Astrocyte (in vitro differentiated cells and primary cell): ENCODE data around the gene ATXN7L1. TPM values are rescaled to one million over a fixed set of nuclear protein-coding genes. Genes with fewer than 3 reads are reported as not detected.
"Not testable (repeated sequence)": the region's sequence is repeated elsewhere in the genome, so short reads cannot be mapped to it uniquely, and the experiment has no call there.

Experiments used
- DNase-seq: peaks from one replicate; pipeline ENCODE4 v3.0.0-alpha.2; 2010; ENCODE audit warnings: low read depth
- FAIRE-seq: peaks from 2 replicates; lab custom pipeline; 2011; peaks lifted over from hg19 to GRCh38; lab: Jason Lieb, UNC
- H2AFZ ChIP-seq: 2 replicates; pipeline ENCODE4 v1.6.0; 2012; ENCODE audit warnings: low read depth, low read length, inconsistent platforms
- H3K27ac ChIP-seq: 2 replicates; pipeline ENCODE4 v1.5.1; 2011; ENCODE audit warnings: low read depth, low read length, inconsistent platforms
- H3K27me3 ChIP-seq: 2 replicates; pipeline ENCODE4 v1.6.0; 2011; ENCODE audit warnings: low read length, inconsistent platforms; ENCODE audit not compliant: insufficient read depth
- H3K36me3 ChIP-seq: 2 replicates; pipeline ENCODE4 v1.5.1; 2011; ENCODE audit warnings: low read length, inconsistent platforms; ENCODE audit not compliant: insufficient read depth
- H3K4me1 ChIP-seq: 2 replicates; pipeline ENCODE4 v1.5.1; 2011; ENCODE audit warnings: low read length, inconsistent platforms; ENCODE audit not compliant: insufficient read depth
- H3K4me2 ChIP-seq: 2 replicates; pipeline ENCODE4 v1.6.0; 2012; ENCODE audit warnings: low read length, inconsistent platforms
- H3K4me3 ChIP-seq: 2 replicates; pipeline ENCODE4 v1.5.1; 2011; ENCODE audit warnings: low read depth, mild to moderate bottlenecking, low read length, inconsistent platforms; ENCODE audit not compliant: insufficient read depth
- H3K79me2 ChIP-seq: 2 replicates; pipeline ENCODE4 v1.6.0; 2012; ENCODE audit warnings: mild to moderate bottlenecking, low read length, inconsistent platforms; ENCODE audit not compliant: insufficient read depth
- H3K9ac ChIP-seq: 2 replicates; pipeline ENCODE4 v1.6.0; 2012; ENCODE audit warnings: mild to moderate bottlenecking, low read length, inconsistent platforms
- H3K9me3 ChIP-seq: 2 replicates; pipeline ENCODE4 v1.5.1; 2012; ENCODE audit warnings: low read depth, mild to moderate bottlenecking, low read length, inconsistent platforms; ENCODE audit not compliant: insufficient read depth
- H4K20me1 ChIP-seq: 2 replicates; pipeline ENCODE4 v1.6.0; 2012; ENCODE audit warnings: low read length, inconsistent platforms; ENCODE audit not compliant: insufficient read depth
- H3K27ac Mint-ChIP-seq: one replicate; pipeline ENCODE4 v1.8.0; 2021; ENCODE audit warnings: mild to moderate bottlenecking, mixed read lengths; ENCODE audit not compliant: unreplicated experiment
- H3K27me3 Mint-ChIP-seq: one replicate; pipeline ENCODE4 v1.8.0; 2021; ENCODE audit warnings: low read depth, mixed read lengths; ENCODE audit not compliant: unreplicated experiment
- H3K36me3 Mint-ChIP-seq: one replicate; pipeline ENCODE4 v1.8.0; 2021; ENCODE audit warnings: low read depth, mixed read lengths; ENCODE audit not compliant: unreplicated experiment
- H3K4me1 Mint-ChIP-seq: one replicate; pipeline ENCODE4 v1.8.0; 2021; ENCODE audit warnings: low read depth, mixed read lengths; ENCODE audit not compliant: unreplicated experiment
- H3K4me3 Mint-ChIP-seq: one replicate; pipeline ENCODE4 v1.8.0; 2021; ENCODE audit warnings: mild to moderate bottlenecking, moderate library complexity, mixed read lengths; ENCODE audit not compliant: unreplicated experiment
- H3K9me3 Mint-ChIP-seq: one replicate; pipeline ENCODE4 v1.8.0; 2021; ENCODE audit warnings: mild to moderate bottlenecking, mixed read lengths; ENCODE audit not compliant: unreplicated experiment
- EZH2 ChIP-seq: IDR thresholded peaks from 2 replicates; pipeline ENCODE4 v1.6.1; 2012; ENCODE audit warnings: mild to moderate bottlenecking, low read length, inconsistent platforms; ENCODE audit not compliant: insufficient read depth
- total RNA-seq: library from RNA; stranded (reverse); gene quantifications from 2 replicates; pipeline ENCODE4 v1.2.1, GENCODE V29; 2021
- TF ChIP-seq, protein P1 (sequence below): IDR thresholded peaks from 2 replicates; pipeline ENCODE4 v1.5.1; 2011; ENCODE audit warnings: low read depth, mild to moderate bottlenecking, inconsistent platforms, low read length, moderate library complexity; ENCODE audit not compliant: insufficient read depth

ATXN7L1 gene
- total RNA-seq, 1 donor from 2014 or later = 7.6 TPM

DNA sequence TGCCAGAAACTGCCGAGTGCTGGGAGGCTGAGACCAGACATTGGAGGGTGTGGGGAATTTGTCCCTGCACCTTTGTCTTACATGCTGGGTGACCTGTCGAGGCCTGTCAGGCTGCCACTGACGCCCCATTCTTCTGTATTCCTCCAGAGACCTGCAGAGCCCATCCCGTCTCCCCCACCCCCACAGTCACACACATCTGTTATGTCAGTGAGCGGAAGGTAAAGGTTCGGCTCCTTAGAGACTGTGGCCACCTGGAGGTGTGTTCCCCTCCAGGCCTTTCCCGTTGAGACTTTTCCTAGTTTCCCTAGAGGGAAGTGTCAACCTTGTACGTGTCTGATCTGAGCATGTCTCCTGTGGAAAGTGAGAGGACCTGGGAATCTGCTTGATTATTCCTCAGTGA, 84.5 kb downstream of the ATXN7L1 start:
- no peak overlapping the region for H3K27ac Mint-ChIP-seq
- Histone ChIP-seq H2AFZ (no peak overlapping the region), H4K20me1 (no peaks in the 10 kb centered on the region), H3K4me2 (no peak overlapping the region), H3K27me3 (no peaks in the 10 kb centered on the region), H3K79me2 (no peaks in the 10 kb centered on the region), H3K36me3 (no peaks in the 10 kb centered on the region), H3K9ac (no peak overlapping the region), H3K4me1 (peaks cover 10% of the 10 kb centered on the region), H3K9me3 (no peaks in the 10 kb centered on the region), H3K27ac (no peak overlapping the region), H3K4me3 (no peak overlapping the region)
- no peak for TF ChIP-seq EZH2
- TF ChIP-seq, protein P1, sequence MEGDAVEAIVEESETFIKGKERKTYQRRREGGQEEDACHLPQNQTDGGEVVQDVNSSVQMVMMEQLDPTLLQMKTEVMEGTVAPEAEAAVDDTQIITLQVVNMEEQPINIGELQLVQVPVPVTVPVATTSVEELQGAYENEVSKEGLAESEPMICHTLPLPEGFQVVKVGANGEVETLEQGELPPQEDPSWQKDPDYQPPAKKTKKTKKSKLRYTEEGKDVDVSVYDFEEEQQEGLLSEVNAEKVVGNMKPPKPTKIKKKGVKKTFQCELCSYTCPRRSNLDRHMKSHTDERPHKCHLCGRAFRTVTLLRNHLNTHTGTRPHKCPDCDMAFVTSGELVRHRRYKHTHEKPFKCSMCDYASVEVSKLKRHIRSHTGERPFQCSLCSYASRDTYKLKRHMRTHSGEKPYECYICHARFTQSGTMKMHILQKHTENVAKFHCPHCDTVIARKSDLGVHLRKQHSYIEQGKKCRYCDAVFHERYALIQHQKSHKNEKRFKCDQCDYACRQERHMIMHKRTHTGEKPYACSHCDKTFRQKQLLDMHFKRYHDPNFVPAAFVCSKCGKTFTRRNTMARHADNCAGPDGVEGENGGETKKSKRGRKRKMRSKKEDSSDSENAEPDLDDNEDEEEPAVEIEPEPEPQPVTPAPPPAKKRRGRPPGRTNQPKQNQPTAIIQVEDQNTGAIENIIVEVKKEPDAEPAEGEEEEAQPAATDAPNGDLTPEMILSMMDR = no peak
- FAIRE-seq (no peak), DNase-seq (no peak)
- H3K9me3 Mint-ChIP-seq = no peaks in the 10 kb centered on the region
- peaks cover 10% of the 10 kb centered on the region for H3K36me3 Mint-ChIP-seq
- peaks cover 9% of the 10 kb centered on the region for H3K4me1 Mint-ChIP-seq
- H3K4me3 Mint-ChIP-seq = no peak overlapping the region
- H3K27me3 Mint-ChIP-seq = no peaks in the 10 kb centered on the region

DNA sequence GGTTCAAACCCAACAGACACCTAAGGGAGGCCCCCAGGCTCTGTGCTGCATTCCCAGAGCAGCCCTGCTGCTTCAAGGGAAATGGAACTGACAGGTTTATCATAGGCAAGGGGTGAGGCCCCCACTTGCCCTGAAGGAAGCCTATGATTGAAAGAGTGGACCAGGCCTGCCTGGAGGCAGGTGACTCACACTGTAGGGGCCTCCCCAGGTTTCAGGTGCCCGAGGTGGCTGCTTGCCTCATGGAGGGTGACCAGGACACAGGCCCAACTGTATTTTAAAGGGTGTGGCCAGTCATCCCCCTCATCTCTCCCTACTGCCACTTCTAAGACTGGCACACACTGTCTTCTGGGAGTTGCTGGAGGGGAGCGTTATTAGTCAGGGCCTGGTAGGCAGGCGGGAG, 85.4 kb downstream of the ATXN7L1 start:
- Histone ChIP-seq H3K27ac (no peak overlapping the region), H3K9me3 (no peaks in the 10 kb centered on the region), H3K27me3 (no peaks in the 10 kb centered on the region), H4K20me1 (no peaks in the 10 kb centered on the region), H3K4me2 (no peak overlapping the region), H3K79me2 (no peaks in the 10 kb centered on the region), H3K36me3 (no peaks in the 10 kb centered on the region), H3K4me1 (peaks cover 10% of the 10 kb centered on the region), H2AFZ (no peak overlapping the region), H3K9ac (no peak overlapping the region), H3K4me3 (no peak overlapping the region)
- no peak for FAIRE-seq
- DNase-seq = no peak
- peaks cover 1% of the 10 kb centered on the region for H3K4me1 Mint-ChIP-seq
- H3K27me3 Mint-ChIP-seq = no peaks in the 10 kb centered on the region
- no peak overlapping the region for H3K4me3 Mint-ChIP-seq
- no peaks in the 10 kb centered on the region for H3K9me3 Mint-ChIP-seq
- no peak overlapping the region for H3K27ac Mint-ChIP-seq
- TF ChIP-seq EZH2 = no peak
- TF ChIP-seq, protein P1 = no peak
- H3K36me3 Mint-ChIP-seq = peaks cover 14% of the 10 kb centered on the region

DNA sequence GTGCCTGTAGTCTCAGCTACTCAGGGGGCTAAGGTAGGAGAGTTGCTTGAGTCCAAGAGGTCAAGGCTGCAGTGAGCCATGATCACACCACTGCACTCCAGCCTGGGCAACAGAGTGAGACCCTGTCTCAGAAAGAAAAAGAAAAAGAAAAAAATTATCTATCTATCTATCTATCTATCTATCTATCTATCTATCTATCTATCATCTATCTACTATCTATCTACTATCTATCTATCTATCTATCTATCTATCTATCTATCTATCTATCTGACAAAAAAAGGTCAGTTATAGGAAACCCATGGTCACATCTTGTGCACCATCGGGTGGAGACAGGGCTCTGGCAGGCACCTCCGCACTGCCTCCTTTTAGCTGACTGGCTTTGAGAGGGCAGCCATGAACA, 85.9 kb downstream of the ATXN7L1 start:
- not testable (repeated sequence) for H3K27ac Mint-ChIP-seq, H3K4me2 ChIP-seq, H3K4me3 ChIP-seq, H3K27me3 Mint-ChIP-seq, H3K9ac ChIP-seq, FAIRE-seq, H3K79me2 ChIP-seq, H2AFZ ChIP-seq, H3K4me3 Mint-ChIP-seq, H3K4me1 ChIP-seq, H3K27me3 ChIP-seq, H3K27ac ChIP-seq, DNase-seq, H3K9me3 ChIP-seq, H3K4me1 Mint-ChIP-seq, H4K20me1 ChIP-seq, H3K9me3 Mint-ChIP-seq, H3K36me3 ChIP-seq
- peaks cover 16% of the 10 kb centered on the region for H3K36me3 Mint-ChIP-seq
